Left ventricle myocardium inferior (tissue), 1 donor: ENCODE results near the gene SLC6A7. TPM values are rescaled to one million over a fixed set of nuclear protein-coding genes. Genes with fewer than 3 reads are reported as not detected.

Source experiments
- DNase-seq: peaks from one replicate; pipeline ENCODE4 v3.0.0-alpha.2; 2020
- H3K27ac ChIP-seq: fragments of 200-600 bp; replicated peaks from 2 replicates; pipeline ENCODE4 v1.8.0; 2021
- H3K27me3 ChIP-seq: fragments of 200-600 bp; 2 replicates; pipeline ENCODE4 v1.8.0; 2021; ENCODE audit warnings: low read depth
- H3K36me3 ChIP-seq: fragments of 200-600 bp; 2 replicates; pipeline ENCODE4 v1.8.0; 2021
- H3K4me1 ChIP-seq: fragments of 200-600 bp; 2 replicates; pipeline ENCODE4 v1.8.0; 2021
- H3K4me3 ChIP-seq: fragments of 200-600 bp; 2 replicates; pipeline ENCODE4 v1.8.0; 2021; ENCODE audit warnings: mild to moderate bottlenecking, moderate library complexity
- H3K9me3 ChIP-seq: fragments of 200-600 bp; replicated peaks from 2 replicates; pipeline ENCODE4 v1.8.0; 2021
- intact Hi-C: fragments of 100-400 bp; cut with micrococcal nuclease; formaldehyde crosslinking; loops from one replicate; pipeline ENCODE4 v1.11.0; 2022
- long read RNA-seq: library from polyadenylated mRNA; unstranded; transcript quantifications from one replicate; pipeline ENCODE4 v2.0.0, GENCODE V29; 2021
- total RNA-seq: library from RNA; stranded (reverse); fragmentation: NEBNext Ultra II Directional; extraction: Animal tissue kit (Norgen Biotek cat#: 25700); gene quantifications from one replicate; pipeline ENCODE4 v1.2.1, GENCODE V29; 2021
- TF ChIP-seq, protein P1 (sequence below): fragments of 200-600 bp; IDR thresholded peaks from 2 replicates; pipeline ENCODE4 v1.8.0; 2021; ENCODE audit warnings: antibody characterized with exemption, mild to moderate bottlenecking, borderline replicate concordance
- donor health status: DM: no; HTN: yes; CAD: no; lungs with severe emphysema.

Gene SLC6A7
- not detected for total RNA-seq
- long read RNA-seq, partial matches to known transcripts, result 0 of 17 reads
- long read RNA-seq, other reads (novel, unspliced or antisense), result 17 of 17 reads

- no peak for DNase-seq
- no peaks in the 10 kb centered on the region for H3K36me3 ChIP-seq
- peak within 1 kb of the TSS; percentile 39 for H3K4me3 ChIP-seq
- intact Hi-C loops, result no loop called here
- H3K4me1 ChIP-seq, result peaks cover 7% of the 10 kb centered on the region
- H3K27me3 ChIP-seq, result peaks cover 45% of the 10 kb centered on the region
- no peak within 1 kb of the TSS for H3K27ac ChIP-seq
- TF ChIP-seq, protein P1, sequence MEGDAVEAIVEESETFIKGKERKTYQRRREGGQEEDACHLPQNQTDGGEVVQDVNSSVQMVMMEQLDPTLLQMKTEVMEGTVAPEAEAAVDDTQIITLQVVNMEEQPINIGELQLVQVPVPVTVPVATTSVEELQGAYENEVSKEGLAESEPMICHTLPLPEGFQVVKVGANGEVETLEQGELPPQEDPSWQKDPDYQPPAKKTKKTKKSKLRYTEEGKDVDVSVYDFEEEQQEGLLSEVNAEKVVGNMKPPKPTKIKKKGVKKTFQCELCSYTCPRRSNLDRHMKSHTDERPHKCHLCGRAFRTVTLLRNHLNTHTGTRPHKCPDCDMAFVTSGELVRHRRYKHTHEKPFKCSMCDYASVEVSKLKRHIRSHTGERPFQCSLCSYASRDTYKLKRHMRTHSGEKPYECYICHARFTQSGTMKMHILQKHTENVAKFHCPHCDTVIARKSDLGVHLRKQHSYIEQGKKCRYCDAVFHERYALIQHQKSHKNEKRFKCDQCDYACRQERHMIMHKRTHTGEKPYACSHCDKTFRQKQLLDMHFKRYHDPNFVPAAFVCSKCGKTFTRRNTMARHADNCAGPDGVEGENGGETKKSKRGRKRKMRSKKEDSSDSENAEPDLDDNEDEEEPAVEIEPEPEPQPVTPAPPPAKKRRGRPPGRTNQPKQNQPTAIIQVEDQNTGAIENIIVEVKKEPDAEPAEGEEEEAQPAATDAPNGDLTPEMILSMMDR, result no peak
- no peaks in the 10 kb centered on the region for H3K9me3 ChIP-seq
Measured at GRCh38 chr5:150189728-150190502, at the start of gene SLC6A7. Gene SLC6A7, plus strand, starts transcription at chr5:150190062. Its CDS starts 266 bp downstream, at chr5:150190328.

- peaks cover 98% of the 10 kb centered on the region for H3K4me1 ChIP-seq
Measured at GRCh38 chr5:150140830-150141229, 49.0 kb upstream of the SLC6A7 start.

DNA sequence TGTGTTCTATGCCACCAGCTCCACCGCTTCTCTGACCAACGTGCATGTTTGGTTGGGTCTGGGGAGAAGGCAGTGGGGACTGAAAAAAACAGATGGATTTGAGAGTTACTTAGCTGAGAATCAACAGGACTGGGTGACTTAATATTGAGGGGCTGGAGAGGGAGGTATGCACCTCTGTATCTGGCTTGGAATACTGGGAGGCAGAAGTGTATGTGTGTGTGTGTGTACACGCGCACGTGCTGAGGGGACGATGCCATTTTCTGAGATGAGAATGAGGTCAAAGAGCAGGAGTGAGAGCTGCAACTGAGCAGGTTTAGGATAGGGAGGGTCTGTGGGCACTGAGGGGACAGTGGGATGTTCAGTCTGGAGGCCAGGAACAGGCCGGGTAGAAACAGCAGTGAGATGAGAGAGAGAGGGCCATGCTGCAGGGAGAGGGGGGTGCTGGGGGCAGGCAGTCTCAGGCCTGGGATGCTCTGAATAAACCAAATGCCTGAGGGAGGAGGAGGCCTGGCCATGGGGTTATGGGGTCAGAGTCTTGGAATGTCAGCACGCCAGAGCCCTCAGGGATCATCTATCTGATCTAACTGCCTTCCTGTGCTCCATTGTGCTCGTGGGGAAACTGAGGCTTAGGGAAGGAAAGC lies 48.2 kb upstream of the SLC6A7 start:
- Histone ChIP-seq H3K27me3 (no peaks in the 10 kb centered on the region), H3K36me3 (no peaks in the 10 kb centered on the region), H3K9me3 (no peaks in the 10 kb centered on the region), H3K27ac (peak overlapping the region; percentile 89), H3K4me1 (peaks cover 92% of the 10 kb centered on the region), H3K4me3 (peak overlapping the region; percentile 36)
- intact Hi-C loops, result no loop called here
- DNase-seq, result no peak
- TF ChIP-seq, protein P1, result no peak

More at GRCh38 chr5:150140830-150141229, 49.0 kb upstream of the SLC6A7 start:
- peak; percentile 42 for DNase-seq
- H3K9me3 ChIP-seq, result no peaks in the 10 kb centered on the region
- intact Hi-C loops, result no loop called here
- H3K27me3 ChIP-seq, result no peaks in the 10 kb centered on the region
- H3K36me3 ChIP-seq, result no peaks in the 10 kb centered on the region
- peak overlapping the region; percentile 89 for H3K27ac ChIP-seq
- H3K4me3 ChIP-seq, result peak overlapping the region; percentile 36
- TF ChIP-seq, protein P1, result no peak

DNA sequence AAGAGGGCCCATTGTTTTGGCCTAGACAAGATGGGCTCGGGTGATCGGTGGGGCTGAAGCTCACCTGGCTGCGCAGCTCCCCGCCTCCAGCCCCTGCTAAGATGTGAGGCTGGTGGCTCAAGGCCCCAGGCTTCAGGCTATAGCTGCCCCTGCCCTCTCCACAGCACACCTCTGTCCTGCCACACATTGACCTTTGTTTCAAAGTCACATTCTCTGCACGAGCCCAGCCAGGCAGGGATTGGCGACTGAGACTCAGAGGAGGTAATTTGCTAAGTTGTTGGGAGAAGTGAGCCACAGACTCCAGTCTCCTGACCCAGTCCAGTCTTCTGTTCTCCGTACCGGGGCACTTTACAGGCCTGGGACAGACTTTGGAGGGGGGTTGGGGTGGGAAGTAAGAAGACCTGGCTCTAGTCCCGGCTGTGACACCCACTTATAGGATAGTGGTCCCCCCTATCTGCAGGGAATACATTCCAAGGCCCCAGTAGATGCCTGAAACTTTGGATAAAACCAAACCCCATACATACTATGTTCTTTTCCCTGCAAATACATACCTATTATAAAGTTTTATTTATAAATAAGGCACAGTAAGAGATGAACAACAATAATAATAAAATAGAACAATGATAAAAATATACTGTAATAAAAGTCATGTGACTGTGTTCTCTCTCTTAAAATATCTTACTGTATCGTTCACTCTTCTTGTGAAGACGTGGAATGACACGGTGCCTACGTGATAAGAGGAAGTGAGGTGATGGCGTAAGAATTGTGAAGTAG lies 47.5 kb upstream of the SLC6A7 start:
- peak overlapping the region; percentile 89 for H3K27ac ChIP-seq
- intact Hi-C loops, result no loop called here
- TF ChIP-seq, protein P1, result no peak
- no peaks in the 10 kb centered on the region for H3K9me3 ChIP-seq
- H3K36me3 ChIP-seq, result no peaks in the 10 kb centered on the region
- H3K27me3 ChIP-seq, result no peaks in the 10 kb centered on the region
- H3K4me1 ChIP-seq, result peaks cover 92% of the 10 kb centered on the region
- peak overlapping the region; percentile 19 for H3K4me3 ChIP-seq
- no peak for DNase-seq

- H3K27ac ChIP-seq, result peak overlapping the region; percentile 89
- H3K9me3 ChIP-seq, result no peaks in the 10 kb centered on the region
- peak overlapping the region; percentile 69 for H3K4me3 ChIP-seq
- no peaks in the 10 kb centered on the region for H3K36me3 ChIP-seq
- TF ChIP-seq, protein P1, result no peak
- H3K4me1 ChIP-seq, result peaks cover 92% of the 10 kb centered on the region
- DNase-seq, result no peak
- intact Hi-C loops, result no loop called here
- no peaks in the 10 kb centered on the region for H3K27me3 ChIP-seq
Measured at GRCh38 chr5:150142959-150143349, 46.9 kb upstream of the SLC6A7 start.
